GM12878 (cell line): ENCODE measurements around the gene LMAN1L. TPM values are rescaled to one million over a fixed set of nuclear protein-coding genes. Genes with fewer than 3 reads are reported as not detected.

Experiments
- ATAC-seq: fragments of 200-7000 bp; cut with Tn5 transposase; 3 replicates; pipeline ENCODE4 v1.9.1; 2020; ENCODE audit warnings: mild to moderate bottlenecking, moderate library complexity
- BruUV-seq: library from RNA; stranded (reverse); fragments of 400-500 nt; replicated peaks from 2 replicates; lab custom pipeline; 2021; lab: Mats Ljungman, UMichigan
- CTCF ChIA-PET: fragments of 300-600 bp; sonication (Branson Sonifier 250); formaldehyde crosslinking; extraction: SDS; loops from one replicate; lab custom pipeline; 2021; ENCODE audit warnings: inconsistent platforms; lab: Yijun Ruan, JAX
- POLR2A ChIA-PET: fragments of 350-600 bp; formaldehyde crosslinking; extraction: SDS; loops from one replicate; lab custom pipeline; 2021; ENCODE audit warnings: inconsistent platforms; lab: Charles Lee
- RAD21 ChIA-PET: fragments of 300-600 bp; sonication (Branson Sonifier 250); formaldehyde crosslinking; loops from one replicate; lab custom pipeline; 2023; ENCODE audit warnings: antibody characterized with exemption; ENCODE audit not compliant: unreplicated experiment; lab: Charles Lee
- SMC1A ChIA-PET: fragments of 300-600 bp; sonication (Branson Sonifier 250); formaldehyde crosslinking; loops from one replicate; lab custom pipeline; 2023; ENCODE audit not compliant: unreplicated experiment, uncharacterized antibody; lab: Charles Lee
- DNase-seq: peaks from one replicate; pipeline ENCODE4 v3.0.0-alpha.2; 2011; ENCODE audit warnings: low read depth, low spot score
- FAIRE-seq: peaks from 3 replicates; lab custom pipeline; 2011; peaks lifted over from hg19 to GRCh38; lab: Jason Lieb, UNC
- H2AFZ ChIP-seq: 2 replicates; pipeline ENCODE4 v1.6.0; 2011; ENCODE audit warnings: low read depth, low read length, control low read depth; ENCODE audit not compliant: control insufficient read depth
- H3K27ac ChIP-seq: 2 replicates; pipeline ENCODE4 v1.5.1; 2011; ENCODE audit warnings: control low read depth; ENCODE audit not compliant: control insufficient read depth, insufficient read depth
- H3K27me3 ChIP-seq, 2 experiments: replicated peaks in 1 of 2; 2 replicates each; pipeline versions ENCODE4 v1.6.0 to v1.6.1; 2011; ENCODE audit warnings: low read length in 1 of 2; ENCODE audit not compliant: control insufficient read depth in 2 of 2, insufficient read depth in 2 of 2
- H3K36me3 ChIP-seq, 2 experiments: 2 replicates each; pipeline ENCODE4 v1.5.1; 2011; ENCODE audit warnings: low read length in 1 of 2; ENCODE audit not compliant: control insufficient read depth in 2 of 2, insufficient read depth in 2 of 2
- H3K4me1 ChIP-seq: 2 replicates; pipeline ENCODE4 v1.6.1; 2011; ENCODE audit warnings: mild to moderate bottlenecking, low read length, moderate library complexity, mixed read lengths; ENCODE audit not compliant: control insufficient read depth, insufficient read depth
- H3K4me2 ChIP-seq: 2 replicates; pipeline ENCODE4 v1.6.0; 2011; ENCODE audit warnings: control low read depth; ENCODE audit not compliant: control insufficient read depth, insufficient read depth
- H3K4me3 ChIP-seq: fragments of 200-600 bp; sonication (generic); 2 replicates; pipeline ENCODE4 v1.5.1; 2016
- H3K79me2 ChIP-seq: 2 replicates; pipeline ENCODE4 v1.6.0; 2011; ENCODE audit warnings: low read length; ENCODE audit not compliant: control insufficient read depth, insufficient read depth
- H3K9ac ChIP-seq: 2 replicates; pipeline ENCODE4 v1.8.0; 2011; ENCODE audit warnings: low read length, control low read depth, mixed read lengths; ENCODE audit not compliant: control insufficient read depth, insufficient read depth
- H3K9me3 ChIP-seq: replicated peaks from 3 replicates; pipeline ENCODE4 v1.5.1; 2011; ENCODE audit warnings: mild to moderate bottlenecking, low read length; ENCODE audit not compliant: control insufficient read depth, insufficient read depth
- H4K20me1 ChIP-seq: 2 replicates; pipeline ENCODE4 v1.6.0; 2011; ENCODE audit not compliant: control insufficient read depth, insufficient read depth
- BRCA1 ChIP-seq: IDR thresholded peaks from 2 replicates; pipeline ENCODE4 v1.6.1; 2011; ENCODE audit warnings: low read depth, low read length, improper control_type of control experiment
- CBFB ChIP-seq: IDR thresholded peaks from 2 replicates; pipeline ENCODE4 v1.6.1; 2016; ENCODE audit warnings: antibody characterized with exemption, low read depth
- MAX ChIP-seq: IDR thresholded peaks from 2 replicates; pipeline ENCODE4 v1.6.1; 2012; ENCODE audit warnings: low read depth, low read length, improper control_type of control experiment
- NFIC ChIP-seq: IDR thresholded peaks from 2 replicates; pipeline ENCODE4 v1.6.1; 2012; ENCODE audit warnings: low read depth, mild to moderate bottlenecking, inconsistent platforms, low read length, moderate library complexity
- NFXL1 ChIP-seq: fragments of 450-650 bp; IDR thresholded peaks from 2 replicates; pipeline ENCODE4 v1.6.1; 2017; ENCODE audit warnings: antibody characterized with exemption, mild to moderate bottlenecking, borderline replicate concordance
- NR2C2 ChIP-seq: IDR thresholded peaks from 2 replicates; pipeline ENCODE4 v1.6.1; 2011; ENCODE audit warnings: borderline replicate concordance, low read depth; ENCODE audit not compliant: control insufficient read depth, insufficient read length
- NRF1 ChIP-seq: conservative IDR thresholded peaks from 2 replicates; pipeline ENCODE4 v1.6.1; 2011; ENCODE audit warnings: mild to moderate bottlenecking, low read depth, low read length, improper control_type of control experiment
- PKNOX1 ChIP-seq: fragments of 450-650 bp; IDR thresholded peaks from 2 replicates; pipeline ENCODE4 v1.6.1; 2016; ENCODE audit warnings: mild to moderate bottlenecking
- RB1 ChIP-seq: fragments of 450-650 bp; formaldehyde crosslinking; IDR thresholded peaks from 2 replicates; pipeline ENCODE4 v1.6.1; 2017; ENCODE audit warnings: mild to moderate bottlenecking, borderline replicate concordance
- REST ChIP-seq: IDR thresholded peaks from 2 replicates; pipeline ENCODE4 v1.6.1; 2012; ENCODE audit warnings: mild to moderate bottlenecking, low read depth, low read length
- SMARCA5 ChIP-seq: fragments of 450-650 bp; IDR thresholded peaks from 2 replicates; pipeline ENCODE4 v1.6.1; 2017; ENCODE audit warnings: mild to moderate bottlenecking
- SUZ12 ChIP-seq: fragments of 200-600 bp; sonication (generic); IDR thresholded peaks from one replicate; pipeline ENCODE4 v1.6.1; 2018; ENCODE audit warnings: antibody characterized with exemption, mild to moderate bottlenecking; ENCODE audit not compliant: unreplicated experiment
- WGBS: methylation state at CpG from one replicate; pipeline ENCODE4 v1.1.6; 2016; ENCODE audit warnings: low lambda C conversion rate; ENCODE audit not compliant: insufficient replicate concordance, insufficient coverage; ENCODE audit errors: missing lambda C conversion rate; 5-methylcytosine and 5-hydroxymethylcytosine counted together
- in situ Hi-C: fragments of 300-500 bp; cut with MboI; formaldehyde crosslinking; loops from 9 replicates; pipeline ENCODE4 v1.14.3; 2018; ENCODE audit warnings: mixed read lengths
- intact Hi-C: fragments of 100-400 bp; cut with micrococcal nuclease; formaldehyde crosslinking; loops from one replicate; pipeline ENCODE4 v1.14.2; 2022; ENCODE audit not compliant: unreplicated experiment
- polyA plus RNA-seq, 11 experiments: library from polyadenylated mRNA; depleted of rRNA in 4 of 11; unstranded in 6 of 11; stranded (reverse) in 5 of 11; fragments of >200 nt; fragmentation: Nextera tagmentation in 4 of 11; fragmentation: Illumina TruSeq in 1 of 11; extraction: Ambion mirVana in 4 of 11; extraction: Trizol in 1 of 11; gene quantifications; 1 replicate in 1 of 11; 2 replicates in 10 of 11; pipeline versions ENCODE4 v1.2.1 to v1.2.3, GENCODE V29; 2011 to 2016; ENCODE audit warnings: inconsistent platforms in 2 of 11, missing spikeins in 2 of 11, low read depth in 1 of 11
- total RNA-seq, 4 experiments: library from RNA; depleted of rRNA in 3 of 4; stranded (reverse); fragments of >200 nt in 3 of 4; fragmentation: Illumina TruSeq in 1 of 4; extraction: Trizol in 1 of 4; gene quantifications; 2 replicates each; pipeline versions ENCODE4 v1.2.1 to v1.2.3, GENCODE V29; 2013 to 2021

Gene LMAN1L
- total and polyA plus RNA-seq, 10 of the 15 experiments (the other 5 are each of a cell fraction or from before 2014, with no cell fraction given), result not detected

GRCh38 chr15:74865316-74865715 is 52.7 kb downstream of the LMAN1L start:
- intact Hi-C loops (no loop called here), in situ Hi-C loops (no loop called here)
- no peak overlapping the region for H3K9ac ChIP-seq
- ATAC-seq, result no peak
- no peak overlapping the region for H2AFZ ChIP-seq
- TF ChIP-seq NFXL1 (no peak), NR2C2 (no peak), MAX (no peak), BRCA1 (no peak), CBFB (no peak), PKNOX1 (no peak), SMARCA5 (no peak), NFIC (no peak), RB1 (no peak), NRF1 (no peak), REST (no peak), SUZ12 (no peak)
- peaks cover 3% of the 10 kb centered on the region; the same call in 1 of the 2 replicates for H4K20me1 ChIP-seq
- H3K9me3 ChIP-seq, result peaks cover 12% of the 10 kb centered on the region
- H3K27ac ChIP-seq, result no peak overlapping the region
- BruUV-seq, result no TSS peak
- no peak for FAIRE-seq
- H3K27me3 ChIP-seq, result no peaks in the 10 kb centered on the region
- ChIA-PET SMC1A (interaction anchor here (0.9 kb wide), 1 partner anchor 36 kb away, joined by 3 read pairs; no protein-coding TSS in a partner anchor), POLR2A (interaction anchor here (0.7 kb wide), 1 partner anchor 41 kb away, joined by 5 read pairs; no protein-coding TSS in a partner anchor), RAD21 (interaction anchor here (1.0 kb wide), 1 partner anchor 37 kb away, joined by 4 read pairs; no protein-coding TSS in a partner anchor), CTCF (interaction anchor here (0.7 to 11.2 kb wide), 3 partner anchors 35 to 94 kb away, joined by 3 to 129 read pairs (median 4); no protein-coding TSS in a partner anchor)
- H3K79me2 ChIP-seq, result peaks cover 62% of the 10 kb centered on the region
- H3K4me2 ChIP-seq, result no peak overlapping the region
- H3K36me3 ChIP-seq, result peaks cover 2 to 19% of the 10 kb centered on the region in 2 experiments; a peak in 3 of 4 replicates
- H3K4me3 ChIP-seq, result no peak overlapping the region
- WGBS, result 100% methylated on average over 2 of the region's 2 CpGs
- no peak for DNase-seq
- H3K4me1 ChIP-seq, result peaks cover 28% of the 10 kb centered on the region
